Measurements from ENCODE around the gene LILRA5.
"Not testable (repeated sequence)": the region's sequence is repeated elsewhere in the genome, so short reads cannot be mapped to it uniquely, and the experiment has no call there.

LILRA5 gene

GRCh38 chr19:54333586-54334298 is 20.8 kb upstream of the LILRA5 start:
- no peak for DNase-seq

DNA sequence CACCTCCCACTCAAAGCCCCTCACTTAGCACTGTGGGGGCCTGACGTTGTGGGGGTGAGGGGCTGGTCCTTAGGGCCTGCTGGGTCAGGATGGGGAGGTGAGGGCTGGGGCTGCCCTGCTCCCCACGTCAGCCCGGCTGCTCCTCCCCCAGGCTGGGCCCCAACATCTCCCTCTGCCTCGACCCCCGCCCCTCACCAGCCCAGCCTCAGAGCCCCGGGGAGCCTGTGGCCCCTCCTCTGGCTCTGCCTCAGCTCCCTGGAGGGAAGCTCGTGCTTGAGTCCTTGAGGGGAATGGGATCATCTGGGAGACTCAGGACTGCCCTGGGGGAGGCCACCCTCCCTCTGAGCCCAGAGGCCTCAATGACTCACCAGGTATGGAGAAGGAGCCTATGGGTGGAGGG is 19.2 kb upstream of the LILRA5 start:
- DNase-seq = no peak

DNA sequence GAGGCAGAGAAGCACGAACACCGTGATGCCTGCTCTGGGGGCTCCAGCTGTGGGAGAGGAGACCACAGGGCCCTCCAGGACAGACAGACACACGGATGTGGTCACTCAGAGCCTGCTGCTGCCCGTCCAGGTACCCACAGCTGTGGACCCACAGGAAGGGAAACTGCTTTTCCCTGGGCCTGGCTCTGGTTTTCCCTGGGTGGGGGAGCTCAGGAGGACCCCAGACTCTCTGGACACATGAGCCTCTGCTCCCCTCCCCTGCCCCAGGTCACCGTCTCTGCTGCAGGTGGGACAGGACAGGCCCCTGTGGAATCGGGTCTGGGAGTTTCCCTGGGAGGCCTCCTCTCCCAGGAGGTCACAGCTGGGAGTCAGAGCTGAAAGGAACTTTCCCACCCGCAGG is 18.7 kb upstream of the LILRA5 start:
- DNase-seq = no peak

DNA sequence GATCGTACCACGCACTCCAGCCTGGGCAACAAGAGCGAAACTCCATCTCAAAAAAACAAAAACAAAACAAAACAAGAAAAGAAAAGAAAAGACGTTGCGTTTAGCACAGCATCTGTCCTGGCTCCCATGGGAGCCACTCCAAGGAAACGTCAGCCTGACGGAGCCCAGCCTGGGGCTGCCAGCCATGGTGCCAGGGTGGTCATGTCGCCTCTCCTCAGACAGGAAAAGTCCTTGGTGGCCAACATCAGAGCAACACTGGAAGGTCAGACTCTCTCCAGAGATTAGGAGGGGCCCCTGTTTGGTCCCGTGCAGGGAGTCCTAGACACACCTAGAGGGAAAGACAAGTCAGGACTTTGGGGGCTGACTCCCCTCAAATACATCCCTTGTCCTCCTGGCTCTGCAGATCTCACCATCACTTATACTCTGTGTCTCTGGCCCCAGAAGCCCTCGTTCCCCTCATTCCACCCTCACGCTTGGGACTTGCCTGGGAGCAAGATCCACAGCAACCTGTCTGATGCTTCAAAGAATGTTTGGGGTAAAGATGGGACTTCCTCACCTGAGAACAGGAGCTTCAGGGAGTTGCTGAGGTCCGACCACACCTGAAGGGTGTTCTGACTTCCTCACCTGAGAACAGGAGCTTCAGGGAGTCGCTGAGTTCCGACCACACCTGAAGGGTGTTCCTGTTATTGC is 16.7 kb upstream of the LILRA5 start:
- no peak for DNase-seq

DNA sequence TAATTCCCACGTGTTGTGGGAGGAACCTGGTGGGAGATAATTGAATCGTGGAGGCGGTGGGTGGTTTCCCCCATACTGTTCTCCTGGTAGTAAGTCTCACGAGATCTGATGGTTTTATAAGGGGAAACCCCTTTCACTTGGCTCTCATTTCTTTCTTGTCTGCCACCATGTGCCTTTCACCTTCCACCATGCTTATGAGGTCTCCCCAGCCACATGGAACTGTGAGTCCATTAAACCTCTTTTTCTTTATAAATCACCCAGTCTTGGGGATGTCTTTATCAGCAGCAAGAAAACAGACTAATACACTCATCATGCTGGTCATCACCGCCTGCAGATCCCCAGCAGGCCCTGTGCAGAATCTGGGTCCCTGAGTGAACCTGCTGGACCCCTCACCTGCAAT is 15.8 kb upstream of the LILRA5 start:
- DNase-seq = not testable (repeated sequence)

DNA sequence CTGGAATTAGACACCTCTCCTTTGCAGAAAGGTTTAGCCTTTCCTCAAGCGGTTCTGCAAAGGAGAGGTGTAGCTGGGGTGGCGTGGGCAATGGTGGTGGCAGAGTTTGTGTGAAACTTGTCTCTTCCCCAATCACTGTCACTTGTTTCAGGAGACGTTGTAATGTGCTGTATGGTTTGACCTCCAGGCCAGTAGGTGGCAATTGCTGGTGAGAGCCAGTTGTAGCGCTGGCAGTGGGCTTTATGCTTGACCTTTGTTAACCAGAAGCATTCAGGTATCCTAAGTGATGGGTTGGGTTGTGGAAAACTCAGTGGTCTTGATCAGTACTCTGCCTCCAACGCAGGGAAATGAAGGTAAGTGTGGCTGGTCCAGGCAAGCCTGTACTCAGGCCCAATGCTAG is 12.7 kb upstream of the LILRA5 start:
- no peak for DNase-seq

GRCh38 chr19:54325194-54325621 is 12.2 kb upstream of the LILRA5 start:
- DNase-seq = peak in 1 of 2 experiments; percentile 40

DNA sequence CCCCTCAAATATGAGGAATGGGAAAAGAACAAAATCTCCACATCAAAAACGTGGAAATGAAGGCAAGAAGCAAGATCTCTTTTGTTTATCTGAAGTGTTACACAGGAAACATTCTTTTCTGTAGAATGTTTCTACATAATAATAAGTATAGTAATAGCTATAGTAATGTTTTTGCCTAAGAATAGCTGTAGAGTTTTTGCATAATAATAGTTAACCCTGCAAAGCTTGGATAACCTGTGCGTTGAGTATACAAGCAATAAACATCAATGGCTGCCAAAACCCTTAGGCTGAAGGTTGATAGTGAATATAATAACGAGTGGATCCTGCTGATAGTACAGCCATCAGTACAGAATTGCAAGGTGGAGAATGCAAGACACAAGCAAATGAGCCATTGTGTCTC is 11.1 kb upstream of the LILRA5 start:
- no peak for DNase-seq

DNA sequence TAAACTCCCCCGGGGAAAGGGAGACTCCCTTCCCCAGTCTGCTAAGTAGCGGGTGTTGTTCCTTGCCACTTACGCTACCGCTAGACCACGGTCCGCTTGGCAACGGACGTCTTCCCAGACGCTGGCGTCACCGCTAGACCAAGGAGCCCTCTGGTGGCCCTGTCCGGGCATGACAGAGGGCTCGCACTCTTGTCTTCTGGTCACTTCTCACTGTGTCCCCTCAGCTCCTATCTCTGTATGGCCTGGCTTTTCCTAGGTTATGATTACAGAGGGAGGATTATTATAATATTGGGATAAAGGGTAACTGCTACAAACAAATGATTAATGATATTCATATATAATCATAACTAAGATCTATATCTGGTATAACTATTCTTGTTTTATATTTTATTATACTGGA is 10.0 kb upstream of the LILRA5 start:
- not testable (repeated sequence) for DNase-seq

GRCh38 chr19:54322295-54322694 is 9.3 kb upstream of the LILRA5 start:
- not testable (repeated sequence) for DNase-seq

- no peak for DNase-seq
These were observed 7.1 kb upstream of the LILRA5 start for GRCh38 chr19:54319892-54320670.

- DNase-seq = no peak
These were observed 6.1 kb upstream of the LILRA5 start for GRCh38 chr19:54319049-54319448.

DNA sequence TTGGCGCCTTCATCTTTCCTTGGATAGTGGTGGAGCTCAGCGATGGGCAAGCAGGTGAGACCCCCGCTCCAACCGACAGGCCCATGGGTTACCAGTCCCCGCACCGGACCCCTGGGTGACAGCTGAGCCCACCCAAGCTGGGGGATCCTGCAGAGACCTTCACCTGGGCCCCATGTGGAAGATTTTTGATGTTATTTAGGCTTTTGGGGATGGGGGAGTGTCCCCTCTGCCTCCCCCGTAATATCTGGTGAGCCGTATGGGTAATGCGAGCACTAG is 4.9 kb upstream of the LILRA5 start:
- no peak for DNase-seq

DNA sequence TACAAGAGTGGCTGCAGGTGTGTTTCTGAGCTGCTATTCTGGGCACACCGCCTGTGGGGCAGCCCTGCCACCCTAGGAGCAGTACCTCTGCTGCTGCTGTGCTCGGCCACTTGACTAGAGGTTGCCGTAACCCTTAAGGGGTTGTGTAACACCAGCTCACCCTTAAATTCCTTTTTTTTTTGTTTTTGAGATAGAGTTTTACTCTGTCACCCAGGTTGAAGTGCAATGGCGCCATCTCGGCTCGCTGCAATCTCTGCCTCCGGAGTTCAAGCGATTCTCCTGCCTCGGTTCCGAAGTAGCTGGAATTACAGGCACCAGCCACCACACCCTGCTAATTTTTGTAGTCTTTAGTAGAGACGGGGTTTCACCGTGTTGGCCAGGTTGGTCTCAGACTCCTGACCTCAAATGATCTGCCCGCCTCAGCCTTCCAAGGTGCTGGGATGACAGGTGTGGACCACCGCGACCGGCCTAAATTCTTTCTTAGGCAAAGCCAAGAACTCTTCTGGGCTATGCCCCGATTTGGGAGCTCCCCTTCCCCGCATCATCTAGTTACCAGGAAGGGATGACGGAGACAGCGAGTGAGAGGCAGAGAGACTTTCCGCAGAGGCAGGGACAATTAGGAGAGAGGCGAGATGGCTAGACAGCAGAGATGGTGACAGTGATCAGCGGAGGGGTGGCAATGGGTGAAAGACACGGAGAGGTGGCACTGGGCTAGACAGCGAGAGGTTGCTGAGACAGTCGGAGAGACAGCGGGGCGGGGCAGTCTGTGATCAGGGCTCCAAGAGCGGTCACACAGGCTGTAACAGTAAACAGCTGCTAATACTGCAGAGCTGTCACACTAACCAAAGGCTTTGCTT is 4.4 kb upstream of the LILRA5 start:
- DNase-seq = no peak

GRCh38 chr19:54316746-54317107 is 3.8 kb upstream of the LILRA5 start:
- no peak for DNase-seq

DNA sequence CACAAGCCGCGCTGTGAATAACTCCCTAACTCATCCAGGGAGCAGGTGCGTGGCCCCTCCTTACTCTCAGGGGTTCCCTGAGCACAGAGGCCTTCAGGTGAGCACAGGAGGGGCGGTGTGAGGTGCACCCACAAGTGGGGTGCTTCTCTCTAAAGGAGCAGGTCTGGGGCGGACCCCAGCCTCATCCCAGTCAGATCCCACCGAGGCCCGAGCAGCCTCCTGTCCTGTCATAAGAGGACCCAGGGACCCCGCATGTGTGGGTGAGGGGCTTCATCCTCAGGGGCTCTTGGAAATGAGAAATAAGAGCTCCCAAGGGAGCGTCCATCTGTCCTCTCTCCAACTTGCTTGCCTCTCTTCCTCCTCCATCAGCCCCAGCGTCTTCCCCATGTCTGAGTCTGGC is 3.0 kb upstream of the LILRA5 start:
- DNase-seq = no peak

DNA sequence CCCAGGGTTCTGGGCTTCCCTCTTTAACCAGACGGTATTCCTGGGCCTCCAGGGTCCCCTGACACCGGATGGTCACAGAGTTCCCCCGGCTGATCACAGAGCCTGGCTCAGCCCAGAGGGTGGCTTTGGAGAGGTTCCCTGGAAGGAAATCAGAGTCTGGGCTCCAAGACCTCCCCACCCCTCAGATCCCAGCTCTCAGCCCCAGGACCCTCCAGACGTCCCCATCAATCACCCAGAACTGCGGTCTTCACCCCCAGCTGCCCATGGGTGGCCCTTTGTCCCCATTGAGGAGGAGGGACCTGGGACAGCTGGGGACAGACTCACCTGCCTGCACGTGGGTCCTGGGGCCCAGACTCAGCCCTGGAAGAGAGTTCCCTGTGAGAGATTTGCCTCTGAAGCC is 955 bp downstream of the LILRA5 start:
- DNase-seq = no peak

DNA sequence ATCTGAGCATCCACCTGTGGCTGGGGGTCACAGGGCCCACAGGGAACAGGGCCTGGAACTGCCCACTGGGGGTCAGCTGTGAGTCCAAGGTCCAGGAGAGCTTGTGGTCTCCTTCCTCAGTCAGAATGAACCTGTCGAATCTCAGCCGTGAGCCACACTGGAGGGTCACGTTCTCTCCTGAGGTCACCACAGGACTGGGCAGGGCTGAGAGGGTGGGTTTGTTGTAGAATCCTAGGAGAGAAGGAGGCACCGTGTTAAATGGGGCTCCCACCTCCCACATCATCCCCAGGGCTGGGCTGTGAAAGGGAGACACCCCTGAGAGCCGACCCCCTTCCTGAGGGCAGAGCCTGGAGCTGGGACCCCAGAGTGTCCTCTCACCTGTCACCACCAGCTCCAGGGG is 1.5 kb downstream of the LILRA5 start:
- no peak for DNase-seq

- no peak for DNase-seq
These were observed 2.4 kb downstream of the LILRA5 start for GRCh38 chr19:54310543-54310942.

GRCh38 chr19:54309811-54310210 is 3.2 kb downstream of the LILRA5 start:
- DNase-seq = no peak

DNA sequence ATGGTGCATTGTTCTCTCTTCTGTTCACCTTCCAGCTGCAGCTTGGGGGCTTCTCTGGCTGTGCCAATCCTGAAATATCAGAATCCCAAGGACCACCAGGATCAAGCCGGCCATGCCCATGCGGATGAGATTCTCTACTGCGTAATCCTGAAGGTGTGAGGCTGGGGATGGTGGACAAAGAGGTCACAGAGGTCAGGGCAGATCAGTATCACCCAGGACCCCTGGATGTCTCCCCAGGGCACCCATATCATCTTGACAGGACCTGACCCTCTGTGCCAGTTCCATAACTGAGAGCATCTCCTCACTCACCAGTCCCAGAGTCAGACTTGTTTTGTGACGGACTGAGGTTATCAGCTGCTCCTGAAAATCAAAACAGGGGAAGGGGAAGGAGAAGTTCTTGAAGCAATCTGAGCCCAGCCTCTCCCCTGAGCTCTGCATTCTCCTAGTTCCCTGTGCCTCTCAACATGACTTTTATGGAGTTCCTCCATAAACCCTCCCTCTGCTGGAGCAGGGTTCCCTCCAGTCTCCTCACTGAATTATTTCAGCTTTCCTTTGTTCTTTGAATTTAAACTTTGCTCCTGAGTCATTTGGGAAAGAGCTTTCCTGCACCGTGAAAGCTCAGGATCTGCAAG is 5.5 kb downstream of the LILRA5 start:
- DNase-seq = no peak

GRCh38 chr19:54305141-54305540 is 7.8 kb downstream of the LILRA5 start:
- no peak for DNase-seq

DNA sequence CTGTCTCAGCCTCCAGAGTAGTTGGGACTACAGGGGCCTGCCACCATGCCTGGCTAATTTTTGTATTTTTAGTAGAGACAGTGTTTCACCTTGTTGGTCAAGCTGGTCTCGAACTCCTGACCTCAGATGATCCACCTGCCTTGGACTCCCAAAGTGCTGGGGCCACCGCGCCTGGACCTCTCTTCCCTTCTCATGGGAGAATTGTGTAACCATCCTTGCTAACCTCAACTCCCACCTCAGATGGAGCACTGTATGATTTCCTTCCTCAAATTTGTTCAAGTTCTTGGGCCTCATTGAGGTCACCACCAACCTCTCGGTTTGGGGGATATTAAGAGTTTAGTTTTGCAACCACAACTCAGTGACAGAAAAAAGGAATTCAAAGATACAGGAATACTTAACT is 10.7 kb downstream of the LILRA5 start:
- no peak for DNase-seq

Data from NCI-H524 (cell line).